Karpas-422 (cell line): ENCODE results near the gene PCARE. TPM values are rescaled to one million over a fixed set of nuclear protein-coding genes. Genes with fewer than 3 reads are reported as not detected.

Experiments
- DNase-seq: peaks from one replicate; pipeline ENCODE4 v3.0.0-alpha.2; 2015
- H2AFZ ChIP-seq: fragments of 200-600 bp; sonication (generic); 2 replicates; pipeline ENCODE4 v1.6.1; 2014; ENCODE audit warnings: antibody characterized with exemption, low read length, mixed read lengths
- H3K27ac ChIP-seq: fragments of 200-600 bp; sonication (generic); 2 replicates; pipeline ENCODE4 v1.5.1; 2014; ENCODE audit warnings: mild to moderate bottlenecking, low read length, moderate library complexity
- H3K27me3 ChIP-seq: fragments of 200-600 bp; sonication (generic); 2 replicates; pipeline ENCODE4 v1.6.1; 2014; ENCODE audit warnings: low read length, mixed read lengths
- H3K36me3 ChIP-seq: fragments of 200-600 bp; sonication (generic); 2 replicates; pipeline ENCODE4 v1.6.1; 2014; ENCODE audit warnings: low read length, mixed read lengths; ENCODE audit not compliant: insufficient read depth
- H3K4me1 ChIP-seq: fragments of 200-600 bp; sonication (generic); 2 replicates; pipeline ENCODE4 v1.6.1; 2014; ENCODE audit warnings: mild to moderate bottlenecking, low read length, mixed read lengths
- H3K4me2 ChIP-seq: fragments of 200-600 bp; sonication (generic); 2 replicates; pipeline ENCODE4 v1.6.1; 2014; ENCODE audit warnings: low read length, low read depth, mild to moderate bottlenecking; ENCODE audit not compliant: poor library complexity, severe bottlenecking
- H3K4me3 ChIP-seq: fragments of 200-600 bp; sonication (generic); 2 replicates; pipeline ENCODE4 v1.5.1; 2014; ENCODE audit warnings: mild to moderate bottlenecking, antibody characterized with exemption, low read length, mixed read lengths
- H3K79me2 ChIP-seq: fragments of 200-600 bp; sonication (generic); 2 replicates; pipeline ENCODE4 v1.6.1; 2014; ENCODE audit warnings: mild to moderate bottlenecking, low read length, mixed read lengths
- H3K9ac ChIP-seq: fragments of 200-600 bp; sonication (generic); 2 replicates; pipeline ENCODE4 v1.6.0; 2014; ENCODE audit warnings: low read length
- H3K9me2 ChIP-seq: fragments of 200-600 bp; sonication (generic), shearing (Covaris generic); replicated peaks from 2 replicates; pipeline ENCODE4 v1.6.0; 2014; ENCODE audit warnings: mild to moderate bottlenecking, low read length, moderate library complexity; ENCODE audit not compliant: insufficient read depth
- H3K9me3 ChIP-seq: fragments of 300-700, 200-600 bp; sonication (generic); 2 replicates; pipeline ENCODE4 v1.6.1; 2014; ENCODE audit warnings: low read length, mixed read lengths
- H4K20me1 ChIP-seq: fragments of 200-600 bp; sonication (generic); 2 replicates; pipeline ENCODE4 v1.6.1; 2014; ENCODE audit warnings: mild to moderate bottlenecking, antibody characterized with exemption, low read length, low read depth; ENCODE audit not compliant: insufficient read depth
- total RNA-seq: library from RNA; depleted of rRNA; stranded (reverse); fragments of >200 nt; shearing (Covaris generic); gene quantifications from 2 replicates; pipeline ENCODE4 v1.2.3, GENCODE V29; 2014; ENCODE audit warnings: low replicate concordance

The PCARE gene
- total RNA-seq, 1 experiment from 2014 or later, result not detected

DNA sequence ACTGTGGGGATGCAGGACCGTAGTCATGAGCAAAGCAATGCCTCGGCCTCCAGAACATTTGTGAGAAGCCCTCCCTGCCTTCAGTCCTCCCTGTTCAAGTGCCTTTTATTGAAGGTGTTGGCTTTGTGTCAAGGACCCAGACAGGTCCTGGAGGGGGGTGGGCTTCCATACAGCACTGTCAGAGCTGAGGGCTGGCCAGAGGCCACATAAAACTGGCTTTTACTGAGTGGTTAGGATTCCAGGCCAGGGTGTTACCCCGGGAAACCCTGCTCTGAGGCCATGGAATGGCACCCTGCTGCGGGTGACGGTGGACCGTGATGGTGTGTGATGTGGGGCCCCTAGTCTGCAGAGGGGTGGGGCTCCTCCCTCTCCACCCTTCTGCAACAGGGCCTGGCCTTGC lies 51.6 kb downstream of the PCARE start:
- Histone ChIP-seq H3K27me3 (no peaks in the 10 kb centered on the region), H4K20me1 (no peaks in the 10 kb centered on the region), H3K27ac (no peak overlapping the region), H3K79me2 (no peaks in the 10 kb centered on the region), H3K9ac (no peak overlapping the region), H3K4me3 (no peak overlapping the region), H2AFZ (no peak overlapping the region), H3K9me2 (no peaks in the 10 kb centered on the region), H3K4me1 (no peaks in the 10 kb centered on the region), H3K4me2 (no peak overlapping the region), H3K36me3 (no peaks in the 10 kb centered on the region), H3K9me3 (no peaks in the 10 kb centered on the region)
- DNase-seq, result no peak

DNA sequence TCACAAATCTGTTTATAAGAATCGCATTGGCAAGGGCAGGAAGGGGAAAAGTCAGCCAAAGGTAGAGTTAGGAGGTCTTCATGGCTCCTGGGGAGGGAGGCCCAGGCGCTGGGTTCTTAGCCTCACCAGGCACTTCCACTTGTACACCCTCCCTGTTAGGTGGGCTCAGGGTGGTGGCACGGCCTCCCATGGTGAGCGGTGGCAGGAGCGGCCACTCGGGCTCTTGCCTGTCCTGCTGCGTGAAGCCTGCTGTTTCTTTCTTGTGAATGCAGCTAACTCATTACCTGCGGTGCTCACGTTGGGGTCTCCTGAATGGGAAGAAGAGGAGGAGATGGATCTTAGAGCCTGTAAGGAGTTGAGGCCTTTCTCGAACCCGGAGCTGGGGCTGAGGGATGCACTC lies 52.4 kb downstream of the PCARE start:
- Histone ChIP-seq H3K4me3 (no peak overlapping the region), H3K9me2 (no peaks in the 10 kb centered on the region)
- DNase-seq, result no peak

DNA sequence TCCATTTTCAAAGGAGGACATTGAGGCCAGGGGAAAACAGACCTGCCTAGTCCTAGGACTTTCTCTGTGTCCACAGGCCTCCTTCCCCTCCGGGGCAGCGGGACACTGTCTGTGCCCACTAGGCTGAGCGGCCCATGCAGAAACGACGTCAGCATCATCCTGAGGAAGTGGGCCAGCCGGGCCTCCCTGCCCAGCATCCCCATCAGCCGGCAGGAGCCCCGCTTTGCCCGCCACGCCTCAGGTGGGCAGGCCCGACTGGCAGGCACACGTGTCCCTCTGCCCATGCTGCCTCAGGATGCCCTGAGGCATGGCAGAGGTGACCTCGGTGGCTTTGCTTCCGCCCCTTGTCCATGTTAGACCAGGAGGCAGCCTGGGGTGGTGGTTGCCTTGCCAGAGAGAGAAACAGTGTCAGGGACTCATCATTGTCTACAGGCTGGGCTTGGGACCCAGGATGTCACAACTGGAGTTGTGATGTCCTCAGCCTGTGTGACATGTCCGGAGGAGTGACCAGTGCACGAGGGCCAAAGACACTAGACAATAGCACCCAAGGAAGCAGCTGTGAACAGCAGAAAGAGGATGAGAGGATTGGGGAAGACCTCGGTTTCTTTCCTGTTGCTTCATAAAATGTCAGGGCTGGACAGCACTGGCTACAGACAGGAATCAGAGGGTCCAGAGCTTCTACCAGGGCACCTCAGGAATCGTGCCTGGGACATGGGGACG lies 56.4 kb downstream of the PCARE start:
- Histone ChIP-seq H3K4me2 (no peak overlapping the region), H2AFZ (no peak overlapping the region), H3K27me3 (no peaks in the 10 kb centered on the region), H3K4me3 (no peak overlapping the region), H3K36me3 (no peaks in the 10 kb centered on the region), H4K20me1 (no peaks in the 10 kb centered on the region), H3K79me2 (no peaks in the 10 kb centered on the region), H3K9ac (no peak overlapping the region), H3K4me1 (no peaks in the 10 kb centered on the region), H3K9me2 (no peaks in the 10 kb centered on the region), H3K9me3 (no peaks in the 10 kb centered on the region), H3K27ac (no peak overlapping the region)
- no peak for DNase-seq

More for the DNA sequence above, 52.4 kb downstream of the PCARE start:
- no peaks in the 10 kb centered on the region for H3K36me3 ChIP-seq
- H4K20me1 ChIP-seq, result no peaks in the 10 kb centered on the region
- no peaks in the 10 kb centered on the region for H3K79me2 ChIP-seq
- H2AFZ ChIP-seq, result no peak overlapping the region
- no peaks in the 10 kb centered on the region for H3K4me1 ChIP-seq
- no peaks in the 10 kb centered on the region for H3K9me3 ChIP-seq
- no peak overlapping the region for H3K9ac ChIP-seq
- H3K27me3 ChIP-seq, result no peaks in the 10 kb centered on the region
- no peak overlapping the region for H3K4me2 ChIP-seq
- no peak overlapping the region for H3K27ac ChIP-seq

DNA sequence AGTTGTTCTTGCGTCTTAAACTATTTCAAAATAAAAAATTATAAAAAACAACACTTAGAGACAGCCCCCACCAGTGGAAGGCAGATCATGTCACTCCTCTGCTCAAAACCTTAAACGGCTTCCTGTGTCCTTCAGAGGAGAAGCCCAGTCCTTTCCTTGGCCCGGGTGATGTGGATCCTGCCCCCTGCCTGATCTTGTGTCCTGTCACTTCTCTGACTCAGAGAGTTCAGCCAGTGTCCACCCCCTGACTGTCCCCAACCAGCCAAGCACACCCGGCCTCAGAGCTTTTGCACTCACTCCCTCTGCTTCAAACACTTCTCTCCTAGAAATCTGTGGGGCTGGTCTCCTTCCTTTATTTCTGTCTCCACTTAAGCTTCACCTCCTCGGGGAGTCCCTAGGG lies 57.8 kb downstream of the PCARE start:
- Histone ChIP-seq H3K4me2 (no peak overlapping the region), H3K9ac (no peak overlapping the region), H3K27ac (no peak overlapping the region), H3K27me3 (no peaks in the 10 kb centered on the region), H3K9me3 (no peaks in the 10 kb centered on the region), H3K36me3 (no peaks in the 10 kb centered on the region), H3K79me2 (no peaks in the 10 kb centered on the region), H2AFZ (no peak overlapping the region), H3K4me3 (no peak overlapping the region), H3K4me1 (no peaks in the 10 kb centered on the region), H4K20me1 (no peaks in the 10 kb centered on the region), H3K9me2 (no peaks in the 10 kb centered on the region)
- DNase-seq, result no peak

DNA sequence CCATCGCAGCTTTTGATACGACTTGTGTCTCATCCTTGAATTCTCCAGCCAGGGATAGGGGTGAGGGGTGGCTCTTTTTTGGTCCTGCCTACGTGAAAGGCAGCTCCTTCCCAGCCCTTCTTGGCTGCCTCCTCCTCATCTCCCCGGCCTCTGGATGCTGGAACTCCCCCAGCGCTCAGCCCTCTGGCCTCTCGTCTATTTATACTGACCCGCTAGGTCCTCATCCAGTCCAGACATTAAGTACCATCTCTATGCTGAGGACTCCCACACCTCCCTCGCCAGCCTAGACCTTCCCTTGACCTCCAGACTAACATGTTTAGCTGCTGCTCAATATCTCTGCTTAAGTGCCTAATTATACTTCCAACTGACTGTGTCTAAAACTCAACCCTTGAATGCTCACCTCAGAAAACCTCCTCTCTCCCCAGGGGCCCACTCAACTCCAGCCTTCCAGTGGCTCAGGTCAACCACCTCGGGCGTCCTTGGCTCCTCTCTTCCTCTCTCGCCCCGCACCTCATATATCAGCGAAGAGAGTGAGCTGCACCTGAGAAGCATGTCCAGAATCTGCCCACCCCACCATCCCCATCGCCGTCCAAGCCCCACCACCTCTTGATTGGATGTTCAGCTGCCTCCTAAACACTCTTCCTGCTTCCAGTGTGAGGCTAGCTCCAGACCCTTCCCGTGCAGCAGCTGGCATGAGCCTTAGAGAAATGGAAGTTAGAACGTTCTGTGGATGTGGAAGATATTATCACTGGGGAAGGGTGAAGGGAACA lies 58.4 kb downstream of the PCARE start:
- DNase-seq, result no peak
- Histone ChIP-seq H3K79me2 (no peaks in the 10 kb centered on the region), H3K27ac (no peak overlapping the region), H2AFZ (no peak overlapping the region), H3K9ac (no peak overlapping the region), H3K9me3 (no peaks in the 10 kb centered on the region), H4K20me1 (no peaks in the 10 kb centered on the region), H3K9me2 (no peaks in the 10 kb centered on the region), H3K36me3 (no peaks in the 10 kb centered on the region), H3K4me1 (no peaks in the 10 kb centered on the region), H3K4me2 (no peak overlapping the region), H3K4me3 (no peak overlapping the region), H3K27me3 (no peaks in the 10 kb centered on the region)

DNA sequence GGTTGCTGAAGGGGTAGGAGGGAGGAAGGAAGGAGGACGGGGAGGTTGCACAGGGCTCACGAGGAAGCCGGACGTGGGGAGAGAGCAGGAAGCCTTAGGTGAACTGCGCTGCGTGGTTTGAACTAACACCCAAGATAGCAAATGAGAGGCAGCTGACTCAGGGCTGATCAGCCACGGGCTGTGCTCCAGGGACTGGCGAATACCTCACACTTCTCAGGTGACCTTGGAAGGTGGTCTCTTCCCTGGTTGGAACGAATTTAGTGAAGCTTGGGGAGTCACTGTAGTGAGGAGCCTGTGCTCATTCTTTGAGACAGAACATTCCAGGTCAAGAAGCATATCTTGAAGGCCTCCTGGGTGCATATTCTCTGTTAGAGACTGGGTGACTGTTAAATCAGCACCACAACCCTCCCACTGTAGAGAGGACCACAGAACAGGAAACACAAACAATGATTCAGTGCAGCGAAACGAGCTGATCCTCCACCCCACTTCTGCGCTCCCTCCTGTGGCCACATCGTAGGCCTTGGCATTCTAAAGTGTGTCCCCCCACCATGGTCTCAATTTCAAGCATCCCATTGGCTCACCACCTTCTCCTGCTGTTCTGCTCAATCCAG lies 59.4 kb downstream of the PCARE start:
- H3K27ac ChIP-seq, result no peak overlapping the region
- H3K9me2 ChIP-seq, result no peaks in the 10 kb centered on the region
- no peaks in the 10 kb centered on the region for H3K4me1 ChIP-seq
- no peak overlapping the region for H3K4me3 ChIP-seq
- no peaks in the 10 kb centered on the region for H3K79me2 ChIP-seq
- H3K27me3 ChIP-seq, result no peaks in the 10 kb centered on the region
- no peak for DNase-seq
- no peaks in the 10 kb centered on the region for H4K20me1 ChIP-seq
- H3K4me2 ChIP-seq, result no peak overlapping the region
- H2AFZ ChIP-seq, result no peak overlapping the region
- H3K9ac ChIP-seq, result no peak overlapping the region
- H3K36me3 ChIP-seq, result no peaks in the 10 kb centered on the region
- H3K9me3 ChIP-seq, result no peaks in the 10 kb centered on the region

DNA sequence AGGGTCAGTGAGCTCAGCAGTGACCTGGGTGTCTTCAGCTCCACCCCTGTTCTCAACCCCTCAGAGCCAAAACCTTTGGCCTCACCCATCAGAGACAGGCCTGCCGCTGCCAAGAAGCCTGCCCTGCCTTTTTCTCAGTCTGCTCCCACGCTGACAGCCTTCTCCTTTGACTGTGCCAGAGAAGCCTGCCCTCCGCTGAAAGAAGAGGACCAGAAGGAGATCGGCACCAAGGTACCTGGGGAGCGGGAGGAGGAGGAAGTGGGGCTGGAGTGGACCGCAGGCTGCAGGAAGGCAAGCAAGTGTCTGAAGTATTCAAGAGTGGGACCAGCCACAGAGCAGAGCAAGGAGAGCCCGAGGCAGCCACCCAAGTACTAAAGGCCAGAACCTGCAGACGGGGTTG lies 60.0 kb downstream of the PCARE start:
- DNase-seq, result no peak
- no peak overlapping the region for H3K27ac ChIP-seq

DNA sequence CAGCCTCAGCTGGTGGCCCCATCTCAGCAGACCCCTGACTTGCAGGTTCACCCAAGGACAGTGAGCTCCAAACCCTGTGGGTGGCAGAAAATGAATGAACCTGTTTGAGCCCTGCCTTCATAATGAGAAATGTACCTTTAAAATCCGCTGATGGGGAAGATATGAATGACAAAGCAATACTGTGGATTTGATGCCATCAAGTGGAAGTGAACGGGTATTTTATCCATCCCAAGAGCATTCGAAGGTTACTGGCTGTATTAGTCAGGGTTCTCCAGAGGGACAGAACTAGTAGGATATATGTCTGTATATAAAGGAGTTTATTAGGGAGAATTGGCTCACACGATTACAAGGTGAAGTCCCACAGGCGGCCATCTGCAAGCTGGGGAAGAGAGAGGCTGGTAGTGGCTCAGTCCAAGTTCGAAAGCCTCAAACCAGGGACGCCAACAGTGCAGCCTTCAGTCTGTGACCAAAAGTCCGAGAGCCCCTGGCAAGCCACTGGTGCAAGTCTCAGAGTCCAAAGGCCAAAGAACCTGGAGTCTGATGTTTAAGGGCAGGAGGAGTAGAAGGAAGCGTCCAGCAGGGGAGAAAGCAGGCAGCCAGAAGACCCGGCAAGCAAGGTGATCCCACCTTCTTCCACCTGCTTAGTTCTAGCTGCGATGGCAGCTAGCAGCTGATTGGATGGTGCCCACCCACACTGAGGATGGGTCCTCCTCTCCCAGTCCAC lies 61.1 kb downstream of the PCARE start:
- H3K4me2 ChIP-seq, result no peak overlapping the region
- no peak overlapping the region for H3K9ac ChIP-seq

More for the DNA sequence above, 60.0 kb downstream of the PCARE start:
- Histone ChIP-seq H3K9me2 (no peaks in the 10 kb centered on the region), H3K36me3 (no peaks in the 10 kb centered on the region), H3K4me3 (no peak overlapping the region), H3K27me3 (no peaks in the 10 kb centered on the region), H3K4me2 (no peak overlapping the region), H3K4me1 (no peaks in the 10 kb centered on the region), H2AFZ (no peak overlapping the region), H3K79me2 (no peaks in the 10 kb centered on the region), H3K9me3 (no peaks in the 10 kb centered on the region), H3K9ac (no peak overlapping the region), H4K20me1 (no peaks in the 10 kb centered on the region)

More for the DNA sequence above, 61.1 kb downstream of the PCARE start:
- Histone ChIP-seq H3K4me1 (no peaks in the 10 kb centered on the region), H4K20me1 (no peaks in the 10 kb centered on the region), H3K36me3 (no peaks in the 10 kb centered on the region), H3K4me3 (no peak overlapping the region), H3K9me3 (no peaks in the 10 kb centered on the region), H2AFZ (no peak overlapping the region), H3K9me2 (no peaks in the 10 kb centered on the region), H3K27ac (no peak overlapping the region), H3K79me2 (no peaks in the 10 kb centered on the region), H3K27me3 (no peaks in the 10 kb centered on the region)
- DNase-seq, result no peak
